ENCODE data around the gene LTA. TPM values are rescaled to one million over a fixed set of nuclear protein-coding genes. Genes with fewer than 3 reads are reported as not detected.

The LTA gene
- total RNA-seq, 2 experiments from 2014 or later: 0.98 to 4.1 TPM

DNA sequence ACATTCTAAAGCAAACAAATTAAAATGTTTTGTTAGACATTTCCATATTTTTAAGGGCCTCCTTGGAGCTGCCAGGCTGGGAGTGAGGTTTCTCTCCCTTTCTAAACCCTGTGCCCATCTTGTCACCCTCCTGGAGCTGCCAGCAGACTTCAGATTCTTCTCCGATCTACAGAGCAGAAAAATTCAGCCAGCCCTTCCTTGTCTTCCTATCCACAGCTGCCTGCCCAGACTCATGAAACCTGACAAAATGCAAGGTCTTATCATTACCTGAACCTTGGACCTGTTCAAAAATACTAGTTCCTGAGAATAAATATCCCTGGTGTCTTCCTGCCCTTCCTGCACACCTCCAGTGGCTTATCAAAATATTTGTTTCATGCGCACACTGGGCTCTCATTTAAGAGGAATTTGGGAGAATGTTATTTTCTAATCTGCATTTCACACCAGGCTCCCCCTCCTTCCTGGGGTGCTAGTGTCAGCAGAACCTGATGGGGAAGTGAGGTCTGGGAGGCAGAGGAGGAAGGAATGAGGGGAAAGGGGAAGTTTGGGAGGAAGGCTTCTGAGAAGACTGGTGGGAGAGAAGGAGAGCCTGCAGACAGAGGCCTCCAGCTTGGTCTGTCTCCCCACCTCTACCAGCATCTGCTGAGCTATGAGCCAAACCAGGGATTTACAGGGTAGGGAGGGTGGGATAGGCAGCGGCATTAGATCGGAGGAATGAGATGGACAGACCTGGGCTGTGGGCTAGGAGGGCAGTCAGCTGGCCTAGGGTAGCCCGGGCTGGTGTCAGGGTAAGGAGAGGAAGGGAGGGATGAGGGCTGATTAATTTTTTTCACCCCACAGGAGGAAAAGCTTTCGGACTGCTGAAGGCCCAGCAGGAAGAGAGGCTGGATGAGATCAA, 42.8 kb downstream of the LTA start, which contains the start of gene AIF1:
AIF1 (plus strand) TSS at position 551 of the 895 bp plus-strand sequence; CDS start at position 647, 96 bp downstream.
- no peaks in the 10 kb centered on the region for H3K9me2 ChIP-seq (ENCODE audit: insufficient read depth, low read length)
- no peaks in the 10 kb centered on the region for H3K79me2 ChIP-seq (ENCODE audit: insufficient read depth, low read depth, low read length)
- BruUV-seq (replicated peaks): no TSS peak
- ChIA-PET POLR2A (interaction anchor here (0.5 to 1.3 kb wide), 2 partner anchors 74 to 293 kb away, joined by 3 to 7 read pairs; partner anchors contain the start of gene DDX39B), CTCF (ENCODE audit: unreplicated experiment) (interaction anchor here (0.5 to 1.0 kb wide), 2 partner anchors 28 to 68 kb away, joined by 3 to 7 read pairs; partner anchors contain the start of gene ATP6V1G2)
- H3K9me3 ChIP-seq (ENCODE audit: low read length): no peaks in the 10 kb centered on the region
- peak within 1 kb of the TSS; percentile 76 for H3K4me2 ChIP-seq (ENCODE audit: low read length)
- TF ChIP-seq, protein P1, sequence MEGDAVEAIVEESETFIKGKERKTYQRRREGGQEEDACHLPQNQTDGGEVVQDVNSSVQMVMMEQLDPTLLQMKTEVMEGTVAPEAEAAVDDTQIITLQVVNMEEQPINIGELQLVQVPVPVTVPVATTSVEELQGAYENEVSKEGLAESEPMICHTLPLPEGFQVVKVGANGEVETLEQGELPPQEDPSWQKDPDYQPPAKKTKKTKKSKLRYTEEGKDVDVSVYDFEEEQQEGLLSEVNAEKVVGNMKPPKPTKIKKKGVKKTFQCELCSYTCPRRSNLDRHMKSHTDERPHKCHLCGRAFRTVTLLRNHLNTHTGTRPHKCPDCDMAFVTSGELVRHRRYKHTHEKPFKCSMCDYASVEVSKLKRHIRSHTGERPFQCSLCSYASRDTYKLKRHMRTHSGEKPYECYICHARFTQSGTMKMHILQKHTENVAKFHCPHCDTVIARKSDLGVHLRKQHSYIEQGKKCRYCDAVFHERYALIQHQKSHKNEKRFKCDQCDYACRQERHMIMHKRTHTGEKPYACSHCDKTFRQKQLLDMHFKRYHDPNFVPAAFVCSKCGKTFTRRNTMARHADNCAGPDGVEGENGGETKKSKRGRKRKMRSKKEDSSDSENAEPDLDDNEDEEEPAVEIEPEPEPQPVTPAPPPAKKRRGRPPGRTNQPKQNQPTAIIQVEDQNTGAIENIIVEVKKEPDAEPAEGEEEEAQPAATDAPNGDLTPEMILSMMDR (conservative IDR thresholded peaks at IDR 0.05; ENCODE audit: low read length): no peak
- no peak for TF ChIP-seq EZH2phosphoT487 (IDR thresholded peaks at IDR 0.05; ENCODE audit: borderline replicate concordance, low read depth, low read length)
- H3K36me3 ChIP-seq (ENCODE audit: insufficient read depth, low read length): no peaks in the 10 kb centered on the region
- peak within 1 kb of the TSS; percentile 67 for H2AFZ ChIP-seq (ENCODE audit: low read length)
- no peaks in the 10 kb centered on the region for H4K20me1 ChIP-seq (ENCODE audit: insufficient read depth, low read length)
- intact Hi-C loops (cut with micrococcal nuclease; ENCODE audit: unreplicated experiment): no loop called here
- DNase-seq (ENCODE audit: low spot score): no peak
- peaks cover 39% of the 10 kb centered on the region for H3K4me1 ChIP-seq (ENCODE audit: insufficient read depth, low read length, poor library complexity, severe bottlenecking)
- peak within 1 kb of the TSS; percentile 58 for H3K27ac ChIP-seq (ENCODE audit: low read depth, low read length, poor library complexity, severe bottlenecking)
- H3K4me3 ChIP-seq (ENCODE audit: low read depth, low read length, poor library complexity, severe bottlenecking): peak within 1 kb of the TSS; percentile 61

DNA sequence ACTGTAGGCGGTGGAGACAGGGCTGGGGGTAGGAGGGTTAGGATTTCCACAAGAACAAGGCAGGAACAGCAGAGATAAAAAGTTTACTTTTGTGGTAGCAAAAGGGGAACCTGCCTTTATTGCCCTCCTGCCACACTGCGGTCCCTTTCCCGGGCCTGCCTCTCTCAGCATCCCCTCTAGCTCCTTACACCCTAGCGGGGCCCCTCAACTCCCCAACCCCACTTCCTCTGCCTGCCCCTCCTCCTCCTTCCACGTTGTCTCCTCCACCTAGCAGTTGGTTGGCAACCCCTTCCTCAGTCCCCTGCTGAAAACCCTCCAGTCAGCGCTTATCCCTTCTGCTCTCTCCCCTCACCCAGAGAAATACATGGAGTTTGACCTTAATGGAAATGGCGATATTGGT, 43.7 kb downstream of the LTA start:
- Histone ChIP-seq H3K36me3 (ENCODE audit: insufficient read depth, low read length) (no peaks in the 10 kb centered on the region), H3K9me3 (ENCODE audit: low read length) (no peaks in the 10 kb centered on the region), H3K27ac (ENCODE audit: low read depth, low read length, poor library complexity, severe bottlenecking) (peak overlapping the region; percentile 58), H3K9me2 (ENCODE audit: insufficient read depth, low read length) (no peaks in the 10 kb centered on the region), H4K20me1 (ENCODE audit: insufficient read depth, low read length) (no peaks in the 10 kb centered on the region), H2AFZ (ENCODE audit: low read length) (peak overlapping the region; percentile 67), H3K4me2 (ENCODE audit: low read length) (peak overlapping the region; percentile 76), H3K79me2 (ENCODE audit: insufficient read depth, low read depth, low read length) (peaks cover 1% of the 10 kb centered on the region; the same call in 1 of the 2 replicates), H3K4me1 (ENCODE audit: insufficient read depth, low read length, poor library complexity, severe bottlenecking) (peaks cover 39% of the 10 kb centered on the region), H3K4me3 (ENCODE audit: low read depth, low read length, poor library complexity, severe bottlenecking) (peak overlapping the region; percentile 61)
- intact Hi-C loops (cut with micrococcal nuclease; ENCODE audit: unreplicated experiment): no loop called here
- BruUV-seq (replicated peaks): no TSS peak
- POLR2A ChIA-PET: interaction anchor here (1.3 kb wide), 1 partner anchor 74 kb away, joined by 7 read pairs; the partner anchor contains the start of gene DDX39B
- peak; percentile 62 for DNase-seq (ENCODE audit: low spot score)
- CTCF ChIA-PET (ENCODE audit: unreplicated experiment): interaction anchor here (1.0 kb wide), 1 partner anchor 28 kb away, joined by 3 read pairs; no protein-coding TSS in a partner anchor
- TF ChIP-seq, protein P1 (conservative IDR thresholded peaks at IDR 0.05; ENCODE audit: low read length): no peak
